ENCODE measurements around the gene TNIK.

- TF ChIP-seq CTCF (conservative IDR thresholded peaks at IDR 0.05; ENCODE audit: low read depth in 2 of 2), result no peak
- TF ChIP-seq EZH2 (IDR thresholded peaks at IDR 0.05; ENCODE audit: low read depth, unreplicated experiment), result no peak
Measured at GRCh38 chr3:171443211-171443957, 16.8 kb downstream of the TNIK start.
